ENCODE measurements around the gene GAL3ST3. TPM values are rescaled to one million over a fixed set of nuclear protein-coding genes. Genes with fewer than 3 reads are reported as not detected.

GAL3ST3 gene
- total and polyA plus RNA-seq, 10 of the 15 experiments (the other 5 are each of a cell fraction or from before 2014, with no cell fraction given) = 0.06 to 0.12 TPM; not detected in 8

GRCh38 chr11:66070604-66071380, 21.8 kb upstream of the GAL3ST3 start:
- POLR2A ChIA-PET = interaction anchor here (0.6 to 6.3 kb wide), 17 partner anchors 10 to 199 kb away, joined by 3 to 56 read pairs (median 6); partner anchors contain the start of gene SF3B2
- H3K36me3 ChIP-seq (ENCODE audit: control insufficient read depth in 2 of 2, insufficient read depth in 2 of 2, low read length in 1 of 2) = peaks cover 16 to 34% of the 10 kb centered on the region in 2 experiments
- peak overlapping the region; percentile 81 for H3K9ac ChIP-seq (ENCODE audit: control insufficient read depth, insufficient read depth, low read length)
- H3K4me1 ChIP-seq (ENCODE audit: control insufficient read depth, insufficient read depth, low read length) = peaks cover 26% of the 10 kb centered on the region
- SMC1A ChIA-PET (ENCODE audit: uncharacterized antibody, unreplicated experiment) = interaction anchor here (0.7 to 17.7 kb wide), 17 partner anchors 9 to 404 kb away, joined by 3 to 265 read pairs (median 4); no protein-coding TSS in a partner anchor
- no peak for DNase-seq (ENCODE audit: low read depth, low spot score)
- no peaks in the 10 kb centered on the region for H3K9me3 ChIP-seq (replicated peaks; ENCODE audit: control insufficient read depth, insufficient read depth, low read length)
- no peaks in the 10 kb centered on the region for H3K27me3 ChIP-seq (replicated peaks in 1 of 2; ENCODE audit: control insufficient read depth in 2 of 2, insufficient read depth in 2 of 2, low read length in 1 of 2)
- in situ Hi-C loops (cut with MboI) = no loop called here
- H4K20me1 ChIP-seq (ENCODE audit: control insufficient read depth, insufficient read depth) = no peaks in the 10 kb centered on the region
- RAD21 ChIA-PET (ENCODE audit: unreplicated experiment) = interaction anchor here (0.7 to 7.3 kb wide), 12 partner anchors 11 to 152 kb away, joined by 3 to 81 read pairs (median 8); partner anchors contain the start of gene SF3B2
- H3K4me3 ChIP-seq = peak overlapping the region; percentile 94
- under 1% methylated on average over 37 of the region's 60 CpGs for WGBS (ENCODE audit: insufficient coverage, insufficient replicate concordance, low lambda C conversion rate, missing lambda C conversion rate)
- no TSS peak for BruUV-seq (replicated peaks)
- intact Hi-C loops (cut with micrococcal nuclease; ENCODE audit: unreplicated experiment) = loop anchor here (1.0 to 5.0 kb wide), 3 partner anchors 42 to 152 kb away; no protein-coding TSS in a partner anchor
- no peak for FAIRE-seq
- peak overlapping the region; percentile 24; the same call in 1 of the 2 replicates for H2AFZ ChIP-seq (ENCODE audit: control insufficient read depth, low read depth, low read length)
- peak; percentile 9 for ATAC-seq
- TF ChIP-seq SIN3A (IDR thresholded peaks at IDR 0.05; ENCODE audit: low read depth, low read length) (peak; percentile 12; the same call in 1 of the 2 replicates), MYC (IDR thresholded peaks at IDR 0.05; ENCODE audit: insufficient read depth, insufficient read length, insufficient replicate concordance, low read length, severe bottlenecking) (no peak), NKRF (conservative IDR thresholded peaks at IDR 0.05) (peak; percentile 70; the same call in 1 of the 2 replicates), GATAD2B (conservative IDR thresholded peaks at IDR 0.05; ENCODE audit: low read depth) (peak; percentile 67; the same call in 1 of the 2 replicates), ELK1 (IDR thresholded peaks at IDR 0.05; ENCODE audit: low read depth, low read length) (no peak)
- peaks cover 48% of the 10 kb centered on the region for H3K79me2 ChIP-seq (ENCODE audit: control insufficient read depth, insufficient read depth, low read length)
- H3K27ac ChIP-seq (ENCODE audit: control insufficient read depth, insufficient read depth) = peak overlapping the region; percentile 74
- H3K4me2 ChIP-seq (ENCODE audit: control insufficient read depth, insufficient read depth) = peak overlapping the region; percentile 97
- CTCF ChIA-PET = interaction anchor here (0.7 to 20.0 kb wide), 12 partner anchors 9 to 212 kb away, joined by 3 to 195 read pairs (median 6); partner anchors contain the start of genes CCDC85B and SF3B2
